GM12878 (cell line): ENCODE data around the gene RAPGEF3.

Experiments
- TF ChIP-seq, protein P1 (sequence below), 3 experiments: IDR thresholded peaks in 2 of 3; conservative IDR thresholded peaks in 1 of 3; 2 replicates each; pipeline ENCODE4 v1.5.1; 2011; ENCODE audit warnings: low read depth in 3 of 3, low read length in 3 of 3, mild to moderate bottlenecking in 3 of 3, control low read depth in 2 of 3, moderate library complexity in 2 of 3, inconsistent platforms in 1 of 3, mixed read lengths in 1 of 3; ENCODE audit not compliant: control insufficient read depth in 2 of 3, insufficient read depth in 1 of 3; ENCODE audit errors: extremely low read depth in 1 of 3
- TF ChIP-seq, protein P2 (sequence below): fragments of 450-650 bp; conservative IDR thresholded peaks from 2 replicates; pipeline ENCODE4 v1.6.1; 2017; ENCODE audit warnings: mild to moderate bottlenecking, moderate library complexity

DNA sequence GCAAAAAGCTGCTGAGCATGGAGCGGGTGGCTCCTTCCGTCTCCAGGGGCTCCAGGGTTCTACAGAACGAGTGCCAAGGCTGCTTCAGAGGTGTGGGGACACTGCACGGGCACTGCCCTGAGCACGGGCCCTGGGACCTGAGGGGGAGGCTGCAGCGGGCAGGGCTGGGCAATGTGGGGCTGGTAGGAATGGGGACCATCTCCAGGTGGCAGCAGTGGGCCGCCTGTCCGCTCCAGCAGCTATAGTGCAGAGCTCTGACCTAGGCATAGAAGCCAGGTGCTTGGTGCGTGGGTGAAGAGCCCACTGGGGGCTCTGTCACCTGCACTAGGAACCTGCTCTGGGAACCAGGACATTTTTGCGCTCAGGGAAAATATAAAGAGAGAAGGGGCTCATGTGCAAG is 38.8 kb upstream of the RAPGEF3 start:
- TF ChIP-seq, protein P1, sequence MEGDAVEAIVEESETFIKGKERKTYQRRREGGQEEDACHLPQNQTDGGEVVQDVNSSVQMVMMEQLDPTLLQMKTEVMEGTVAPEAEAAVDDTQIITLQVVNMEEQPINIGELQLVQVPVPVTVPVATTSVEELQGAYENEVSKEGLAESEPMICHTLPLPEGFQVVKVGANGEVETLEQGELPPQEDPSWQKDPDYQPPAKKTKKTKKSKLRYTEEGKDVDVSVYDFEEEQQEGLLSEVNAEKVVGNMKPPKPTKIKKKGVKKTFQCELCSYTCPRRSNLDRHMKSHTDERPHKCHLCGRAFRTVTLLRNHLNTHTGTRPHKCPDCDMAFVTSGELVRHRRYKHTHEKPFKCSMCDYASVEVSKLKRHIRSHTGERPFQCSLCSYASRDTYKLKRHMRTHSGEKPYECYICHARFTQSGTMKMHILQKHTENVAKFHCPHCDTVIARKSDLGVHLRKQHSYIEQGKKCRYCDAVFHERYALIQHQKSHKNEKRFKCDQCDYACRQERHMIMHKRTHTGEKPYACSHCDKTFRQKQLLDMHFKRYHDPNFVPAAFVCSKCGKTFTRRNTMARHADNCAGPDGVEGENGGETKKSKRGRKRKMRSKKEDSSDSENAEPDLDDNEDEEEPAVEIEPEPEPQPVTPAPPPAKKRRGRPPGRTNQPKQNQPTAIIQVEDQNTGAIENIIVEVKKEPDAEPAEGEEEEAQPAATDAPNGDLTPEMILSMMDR (IDR thresholded peaks at IDR 0.05 in 2 of 3, conservative IDR thresholded peaks at IDR 0.05 in 1 of 3; ENCODE audit: control insufficient read depth in 2 of 3, extremely low read depth in 1 of 3, insufficient read depth in 1 of 3, low read depth in 3 of 3, low read length in 3 of 3) = peak; percentile 63 to 74 (median 65)
- TF ChIP-seq, protein P2, sequence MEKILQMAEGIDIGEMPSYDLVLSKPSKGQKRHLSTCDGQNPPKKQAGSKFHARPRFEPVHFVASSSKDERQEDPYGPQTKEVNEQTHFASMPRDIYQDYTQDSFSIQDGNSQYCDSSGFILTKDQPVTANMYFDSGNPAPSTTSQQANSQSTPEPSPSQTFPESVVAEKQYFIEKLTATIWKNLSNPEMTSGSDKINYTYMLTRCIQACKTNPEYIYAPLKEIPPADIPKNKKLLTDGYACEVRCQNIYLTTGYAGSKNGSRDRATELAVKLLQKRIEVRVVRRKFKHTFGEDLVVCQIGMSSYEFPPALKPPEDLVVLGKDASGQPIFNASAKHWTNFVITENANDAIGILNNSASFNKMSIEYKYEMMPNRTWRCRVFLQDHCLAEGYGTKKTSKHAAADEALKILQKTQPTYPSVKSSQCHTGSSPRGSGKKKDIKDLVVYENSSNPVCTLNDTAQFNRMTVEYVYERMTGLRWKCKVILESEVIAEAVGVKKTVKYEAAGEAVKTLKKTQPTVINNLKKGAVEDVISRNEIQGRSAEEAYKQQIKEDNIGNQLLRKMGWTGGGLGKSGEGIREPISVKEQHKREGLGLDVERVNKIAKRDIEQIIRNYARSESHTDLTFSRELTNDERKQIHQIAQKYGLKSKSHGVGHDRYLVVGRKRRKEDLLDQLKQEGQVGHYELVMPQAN = no peak
